A549 (cell line): ENCODE results near the gene SFXN1. TPM values are rescaled to one million over a fixed set of nuclear protein-coding genes. Genes with fewer than 3 reads are reported as not detected.

Experiments used
- ATAC-seq, 2 experiments: fragments of 200-7000 bp in 1 of 2; fragments of >200 bp in 1 of 2; cut with Nextera tagmentation in 1 of 2; cut with Tn5 transposase in 1 of 2; 3 replicates each; pipeline versions ENCODE4 v1.8.0 to v1.9.1; 2018 to 2020; ENCODE audit warnings: mild to moderate bottlenecking in 1 of 2, moderate library complexity in 1 of 2
- CTCF ChIA-PET: fragments of 300-600 bp; sonication (Branson Sonifier 250); formaldehyde crosslinking; extraction: SDS; loops from one replicate; lab custom pipeline; 2021; ENCODE audit warnings: antibody characterized with exemption, inconsistent platforms; lab: Yijun Ruan, JAX
- POLR2A ChIA-PET: fragments of 350-600 bp; formaldehyde crosslinking; extraction: SDS; loops from one replicate; lab custom pipeline; 2021; ENCODE audit warnings: antibody characterized with exemption, inconsistent platforms; lab: Yijun Ruan, JAX
- DNase-seq, 2 experiments: peaks; one replicate each; pipeline versions ENCODE4 v3.0.0 to v3.0.0-alpha.2; 2011 to 2016; ENCODE audit warnings: low read depth in 1 of 2, low spot score in 1 of 2
- FAIRE-seq: peaks from 2 replicates; lab custom pipeline; 2011; peaks lifted over from hg19 to GRCh38; lab: Jason Lieb, UNC
- H3K27ac ChIP-seq, 2 experiments: fragments of >200 bp; sonication (Bioruptor Twin); formaldehyde crosslinking; 3 replicates each; pipeline ENCODE4 v1.5.1; 2016 to 2017
- H3K4me1 ChIP-seq: fragments of >200 bp; sonication (Bioruptor Twin); formaldehyde crosslinking; 3 replicates; pipeline ENCODE4 v1.6.1; 2016
- H3K4me2 ChIP-seq: fragments of >200 bp; sonication (Bioruptor Twin); formaldehyde crosslinking; 3 replicates; pipeline ENCODE4 v1.6.1; 2016
- H3K4me3 ChIP-seq: fragments of >200 bp; sonication (Bioruptor Twin); formaldehyde crosslinking; 3 replicates; pipeline ENCODE4 v1.5.1; 2016
- H3K9me3 ChIP-seq: fragments of >200 bp; sonication (Bioruptor Twin); formaldehyde crosslinking; 3 replicates; pipeline ENCODE4 v1.6.1; 2016
- CBX2 ChIP-seq: fragments of 200-600 bp; sonication (generic); IDR thresholded peaks from 2 replicates; pipeline ENCODE4 v1.6.1; 2016; ENCODE audit warnings: low read depth, mild to moderate bottlenecking, borderline replicate concordance
- CBX8 ChIP-seq: fragments of 200-600 bp; sonication (generic); IDR thresholded peaks from 2 replicates; pipeline ENCODE4 v1.6.1; 2016
- CEBPB ChIP-seq, 2 experiments: fragments of >200 bp in 1 of 2; sonication (Bioruptor Twin) in 1 of 2; formaldehyde crosslinking in 1 of 2; IDR thresholded peaks; 2 replicates each; pipeline ENCODE4 v1.6.1; 2012 to 2016
- CHD2 ChIP-seq: fragments of 150-350 bp; IDR thresholded peaks from 2 replicates; pipeline ENCODE4 v1.6.1; 2014; ENCODE audit warnings: low read length; ENCODE audit not compliant: partially characterized antibody
- E2F6 ChIP-seq: IDR thresholded peaks from 2 replicates; pipeline ENCODE4 v1.6.1; 2012; ENCODE audit warnings: low read depth, borderline replicate concordance
- EHF ChIP-seq: fragments of 250-450 bp; sonication (Bioruptor Pico); IDR thresholded peaks from 2 replicates; pipeline ENCODE4 v1.5.0; 2020; ENCODE audit warnings: mild to moderate bottlenecking
- ESRRA ChIP-seq: fragments of 150-350 bp; IDR thresholded peaks from 2 replicates; pipeline ENCODE4 v1.6.1; 2014; ENCODE audit warnings: mild to moderate bottlenecking, low read length, borderline replicate concordance
- FOSB ChIP-seq: fragments of 250-450 bp; sonication (Bioruptor Pico); IDR thresholded peaks from 2 replicates; pipeline ENCODE4 v1.5.0; 2020; ENCODE audit warnings: mild to moderate bottlenecking, moderate library complexity
- FOXS1 ChIP-seq: fragments of 250-450 bp; sonication (Bioruptor Pico); IDR thresholded peaks from 2 replicates; pipeline ENCODE4 v1.5.0; 2020; ENCODE audit warnings: mild to moderate bottlenecking, moderate library complexity
- GATA3 ChIP-seq: IDR thresholded peaks from 2 replicates; pipeline ENCODE4 v1.6.1; 2012; ENCODE audit warnings: borderline replicate concordance
- HOXB13 ChIP-seq: fragments of 250-450 bp; sonication (Bioruptor Pico); IDR thresholded peaks from 2 replicates; pipeline ENCODE4 v1.5.0; 2020; ENCODE audit warnings: low read depth, mild to moderate bottlenecking, moderate library complexity
- JUN ChIP-seq, 2 experiments: fragments of >200 bp; sonication (Bioruptor Twin); formaldehyde crosslinking; IDR thresholded peaks; 2 replicates in 1 of 2; 3 replicates in 1 of 2; pipeline ENCODE4 v1.6.1; 2016 to 2017
- JUNB ChIP-seq: fragments of >200 bp; sonication (Bioruptor Twin); formaldehyde crosslinking; IDR thresholded peaks from 2 replicates; pipeline ENCODE4 v1.6.1; 2016
- KDM1A ChIP-seq: fragments of 200-600 bp; sonication (generic); IDR thresholded peaks from 2 replicates; pipeline ENCODE4 v1.6.1; 2016; ENCODE audit warnings: low read depth, mild to moderate bottlenecking
- KDM5A ChIP-seq: fragments of 200-600 bp; sonication (generic); IDR thresholded peaks from 2 replicates; pipeline ENCODE4 v1.6.1; 2016; ENCODE audit warnings: antibody characterized with exemption, mild to moderate bottlenecking
- MAFK ChIP-seq: fragments of 450-650 bp; IDR thresholded peaks from 2 replicates; pipeline ENCODE4 v1.6.1; 2014; ENCODE audit not compliant: partially characterized antibody
- MYC ChIP-seq: IDR thresholded peaks from 2 replicates; pipeline ENCODE4 v1.6.1; 2012; ENCODE audit warnings: mild to moderate bottlenecking, inconsistent platforms, low read length, improper control_type of control experiment, borderline replicate concordance
- NPAS2 ChIP-seq: fragments of 250-450 bp; sonication (Bioruptor Pico); IDR thresholded peaks from 2 replicates; pipeline ENCODE4 v1.8.0; 2022; ENCODE audit warnings: mild to moderate bottlenecking, moderate library complexity, borderline replicate concordance
- NR3C1 ChIP-seq: fragments of >200 bp; sonication (Bioruptor Twin); formaldehyde crosslinking; IDR thresholded peaks from 3 replicates; pipeline ENCODE4 v1.6.1; 2017
- PHF8 ChIP-seq: fragments of 200-600 bp; sonication (generic); IDR thresholded peaks from 2 replicates; pipeline ENCODE4 v1.6.1; 2016; ENCODE audit warnings: low read depth, mild to moderate bottlenecking, antibody characterized with exemption, moderate library complexity, borderline replicate concordance
- POLR2A ChIP-seq: IDR thresholded peaks from 2 replicates; pipeline ENCODE4 v1.6.1; 2012; ENCODE audit warnings: mild to moderate bottlenecking, low read length
- RAD21 ChIP-seq, 2 experiments: fragments of >200 bp in 1 of 2; sonication (Bioruptor Twin) in 1 of 2; formaldehyde crosslinking in 1 of 2; IDR thresholded peaks in 1 of 2; conservative IDR thresholded peaks in 1 of 2; 2 replicates in 1 of 2; 3 replicates in 1 of 2; pipeline ENCODE4 v1.6.1; 2012 to 2018; ENCODE audit warnings: inconsistent platforms in 1 of 2
- RARB ChIP-seq: fragments of 250-450 bp; sonication (Bioruptor Pico); IDR thresholded peaks from 2 replicates; pipeline ENCODE4 v1.8.0; 2021; ENCODE audit warnings: mild to moderate bottlenecking, moderate library complexity
- RCOR1 ChIP-seq: fragments of 150-350 bp; IDR thresholded peaks from 2 replicates; pipeline ENCODE4 v1.6.1; 2014; ENCODE audit warnings: antibody characterized with exemption, low read length, low read depth
- RNF2 ChIP-seq: fragments of 200-600 bp; sonication (generic); IDR thresholded peaks from 2 replicates; pipeline ENCODE4 v1.6.1; 2016; ENCODE audit warnings: low read depth, mild to moderate bottlenecking, antibody characterized with exemption, moderate library complexity, borderline replicate concordance
- SMC3 ChIP-seq: fragments of >200 bp; sonication (Bioruptor Twin); formaldehyde crosslinking; IDR thresholded peaks from 3 replicates; pipeline ENCODE4 v1.6.1; 2018; ENCODE audit warnings: inconsistent platforms
- SREBF2 ChIP-seq: fragments of 450-650 bp; IDR thresholded peaks from 2 replicates; pipeline ENCODE4 v1.6.1; 2014; ENCODE audit warnings: mild to moderate bottlenecking, moderate library complexity
- TP53 ChIP-seq: fragments of 250-450 bp; sonication (Bioruptor Pico); IDR thresholded peaks from 2 replicates; pipeline ENCODE4 v1.5.0; 2021; ENCODE audit warnings: mild to moderate bottlenecking, moderate library complexity
- ZC3H11A ChIP-seq: fragments of 450-650 bp; IDR thresholded peaks from 2 replicates; pipeline ENCODE4 v1.6.1; 2014; ENCODE audit warnings: antibody characterized with exemption, mild to moderate bottlenecking
- ZNF302 ChIP-seq: fragments of 250-450 bp; sonication (Bioruptor Pico); IDR thresholded peaks from 2 replicates; pipeline ENCODE4 v1.9.0; 2021; ENCODE audit warnings: inconsistent platforms, mild to moderate bottlenecking, moderate library complexity
- WGBS: methylation state at CpG from one replicate; pipeline ENCODE4 v1.1.6; 2017; ENCODE audit errors: missing lambda C conversion rate; 5-methylcytosine and 5-hydroxymethylcytosine counted together
- polyA plus RNA-seq, 4 experiments: library from polyadenylated mRNA; depleted of rRNA in 3 of 4; stranded (reverse); fragments of >200 nt; fragmentation: RNase III in 1 of 4; extraction: RNeasy Plus Mini Kit Qiagen cat#74134 plus additional on column Dnase treatment in 1 of 4; gene quantifications; 2 replicates in 3 of 4; 3 replicates in 1 of 4; pipeline ENCODE4 v1.2.3, GENCODE V29; 2011 to 2017
- TF ChIP-seq, protein P1 (sequence below): IDR thresholded peaks from 2 replicates; pipeline ENCODE4 v1.6.1; 2012
- TF ChIP-seq, protein P2 (sequence below): fragments of 250-450 bp; sonication (Bioruptor Pico); IDR thresholded peaks from 2 replicates; pipeline ENCODE4 v1.5.0; 2020; ENCODE audit warnings: low read depth, mild to moderate bottlenecking, moderate library complexity

Gene SFXN1
- polyA plus RNA-seq, 2 of the 4 experiments (the other 2 are of a cell fraction) = 79.6 to 190 TPM

DNA sequence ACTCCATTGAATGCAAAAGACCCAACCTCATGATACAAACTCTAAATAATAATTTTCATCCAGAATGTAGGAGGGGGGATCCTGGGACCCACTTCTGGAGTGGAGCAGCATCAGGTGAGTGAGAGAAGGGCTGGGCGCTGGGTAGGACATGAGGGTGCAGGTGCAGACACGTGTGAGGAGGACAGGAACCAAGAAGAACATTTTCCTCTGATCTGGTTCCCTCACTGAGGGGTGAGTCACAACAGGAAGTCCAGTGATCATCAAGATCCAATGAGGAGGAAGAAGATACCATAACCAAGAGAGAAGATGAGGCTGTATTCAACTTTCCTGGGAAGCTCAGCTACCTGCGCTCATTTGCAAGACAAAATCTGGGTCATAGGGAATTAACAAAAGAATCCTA is 57.4 kb downstream of the SFXN1 start:
- WGBS = 83% methylated on average over 3 of the region's 3 CpGs

DNA sequence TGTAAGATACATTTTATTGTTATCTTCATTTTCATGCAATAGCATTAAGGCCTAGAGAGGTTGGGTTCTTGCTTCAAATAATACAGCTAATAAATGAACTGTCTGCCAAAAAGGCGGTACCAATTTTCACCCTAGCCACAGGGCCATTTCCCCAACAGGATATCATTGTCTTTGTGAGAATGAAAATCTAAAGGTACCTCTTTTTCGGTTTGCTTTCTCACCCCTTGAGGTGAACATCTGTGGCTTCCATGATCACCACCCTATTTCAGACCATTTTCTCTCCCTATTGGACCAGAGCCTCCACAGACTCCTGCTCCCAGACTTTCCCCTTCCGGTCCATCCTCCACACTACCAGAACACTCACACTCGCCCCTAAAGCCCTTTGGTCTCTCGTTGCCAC is 60.2 kb downstream of the SFXN1 start:
- no peak overlapping the region for H3K4me2 ChIP-seq
- TF ChIP-seq NPAS2 (no peak), KDM1A (no peak), TP53 (CRISPR knock-in tag) (no peak), RNF2 (no peak), POLR2A (no peak), CEBPB (IDR thresholded peaks at IDR 0.05) (no peak), RCOR1 (no peak), CHD2 (no peak), MYC (no peak), RAD21 (conservative IDR thresholded peaks at IDR 0.05 in 1 of 2, IDR thresholded peaks at IDR 0.05 in 1 of 2) (no peak), SREBF2 (no peak), FOXS1 (CRISPR knock-in tag) (no peak)
- H3K27ac ChIP-seq = no peak overlapping the region
- DNase-seq = no peak
- H3K4me1 ChIP-seq = peaks cover 3% of the 10 kb centered on the region; the same call in 1 of the 3 replicates
- no peaks in the 10 kb centered on the region for H3K9me3 ChIP-seq
- WGBS = 37% methylated on average over 5 of the region's 5 CpGs
- ChIA-PET POLR2A (no interaction called here), CTCF (interaction anchor here (1.0 to 1.3 kb wide), 4 partner anchors 13 to 192 kb away, joined by 3 to 10 read pairs (median 4); no protein-coding TSS in a partner anchor)
- no peak for FAIRE-seq
- H3K4me3 ChIP-seq = no peak overlapping the region
- no peak for ATAC-seq

More for the DNA sequence above, 57.4 kb downstream of the SFXN1 start:
- FAIRE-seq (no peak), DNase-seq (no peak), ATAC-seq (no peak)
- ChIA-PET CTCF (interaction anchor here (1.0 to 8.1 kb wide), 4 partner anchors 14 to 625 kb away, joined by 3 to 67 read pairs (median 27); no protein-coding TSS in a partner anchor), POLR2A (no interaction called here)
- H3K27ac ChIP-seq = no peak overlapping the region
- no peaks in the 10 kb centered on the region for H3K9me3 ChIP-seq
- H3K4me3 ChIP-seq = no peak overlapping the region
- peaks cover 3% of the 10 kb centered on the region; the same call in 1 of the 3 replicates for H3K4me1 ChIP-seq
- H3K4me2 ChIP-seq = no peak overlapping the region
- TF ChIP-seq CBX8 (no peak), E2F6 (no peak), RCOR1 (no peak), RARB (no peak), RAD21 (conservative IDR thresholded peaks at IDR 0.05 in 1 of 2, IDR thresholded peaks at IDR 0.05 in 1 of 2) (no peak), HOXB13 (CRISPR knock-in tag) (no peak), NR3C1 (no peak), KDM5A (no peak), ZC3H11A (no peak), JUNB (no peak), FOSB (CRISPR knock-in tag) (no peak), KDM1A (no peak), GATA3 (no peak)
- TF ChIP-seq, protein P1, sequence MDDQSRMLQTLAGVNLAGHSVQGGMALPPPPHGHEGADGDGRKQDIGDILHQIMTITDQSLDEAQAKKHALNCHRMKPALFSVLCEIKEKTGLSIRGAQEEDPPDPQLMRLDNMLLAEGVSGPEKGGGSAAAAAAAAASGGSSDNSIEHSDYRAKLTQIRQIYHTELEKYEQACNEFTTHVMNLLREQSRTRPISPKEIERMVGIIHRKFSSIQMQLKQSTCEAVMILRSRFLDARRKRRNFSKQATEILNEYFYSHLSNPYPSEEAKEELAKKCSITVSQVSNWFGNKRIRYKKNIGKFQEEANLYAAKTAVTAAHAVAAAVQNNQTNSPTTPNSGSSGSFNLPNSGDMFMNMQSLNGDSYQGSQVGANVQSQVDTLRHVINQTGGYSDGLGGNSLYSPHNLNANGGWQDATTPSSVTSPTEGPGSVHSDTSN = no peak
- TF ChIP-seq, protein P2, sequence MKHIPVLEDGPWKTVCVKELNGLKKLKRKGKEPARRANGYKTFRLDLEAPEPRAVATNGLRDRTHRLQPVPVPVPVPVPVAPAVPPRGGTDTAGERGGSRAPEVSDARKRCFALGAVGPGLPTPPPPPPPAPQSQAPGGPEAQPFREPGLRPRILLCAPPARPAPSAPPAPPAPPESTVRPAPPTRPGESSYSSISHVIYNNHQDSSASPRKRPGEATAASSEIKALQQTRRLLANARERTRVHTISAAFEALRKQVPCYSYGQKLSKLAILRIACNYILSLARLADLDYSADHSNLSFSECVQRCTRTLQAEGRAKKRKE = no peak

GRCh38 chr5:175539936-175540335 is 61.6 kb downstream of the SFXN1 start:
- FAIRE-seq = no peak
- ChIA-PET POLR2A (interaction anchor here (0.5 kb wide), 1 partner anchor 18 kb away, joined by 9 read pairs; no protein-coding TSS in a partner anchor), CTCF (interaction anchor here (0.6 to 1.3 kb wide), 3 partner anchors 178 to 595 kb away, joined by 3 to 10 read pairs (median 4); no protein-coding TSS in a partner anchor)
- 67% methylated on average over 2 of the region's 2 CpGs for WGBS
- no peak for TF ChIP-seq GATA3
- TF ChIP-seq CBX2 = no peak
- no peak for TF ChIP-seq FOXS1 (CRISPR knock-in tag)
- TF ChIP-seq ZNF302 (CRISPR knock-in tag) = no peak
- no peak for TF ChIP-seq JUN (IDR thresholded peaks at IDR 0.05)
- no peak for TF ChIP-seq KDM5A
- TF ChIP-seq, protein P1 = no peak
- TF ChIP-seq JUNB = no peak
- TF ChIP-seq ESRRA = no peak
- no peak for TF ChIP-seq MAFK
- TF ChIP-seq SREBF2 = no peak
- no peak for TF ChIP-seq PHF8
- TF ChIP-seq RAD21 (conservative IDR thresholded peaks at IDR 0.05 in 1 of 2, IDR thresholded peaks at IDR 0.05 in 1 of 2) = no peak
- no peak for TF ChIP-seq EHF (CRISPR knock-in tag)
- TF ChIP-seq NR3C1 = no peak
- no peak for TF ChIP-seq SMC3
- Histone ChIP-seq H3K4me1 (no peaks in the 10 kb centered on the region), H3K4me2 (no peak overlapping the region), H3K27ac (no peak overlapping the region), H3K9me3 (no peaks in the 10 kb centered on the region), H3K4me3 (no peak overlapping the region)
- DNase-seq = no peak
- no peak; a peak in 1 of 6 replicates for ATAC-seq
